Measurements from ENCODE around the gene GPC3.

GPC3 gene

GRCh38 chrX:133980832-133981588 lies 4.4 kb downstream of the GPC3 start:
- no peak for DNase-seq (ENCODE audit: extremely low read depth, low read depth)
- no peak for TF ChIP-seq CTCF (IDR thresholded peaks at IDR 0.05; ENCODE audit: low read depth, low read length, missing control alignments)
- no peak overlapping the region for H3K4me3 ChIP-seq (replicated peaks; ENCODE audit: low read depth, low read length)

GRCh38 chrX:133980406-133980805 lies 5.0 kb downstream of the GPC3 start:
- no peak overlapping the region for H3K4me3 ChIP-seq (replicated peaks; ENCODE audit: low read depth, low read length)
- no peak for TF ChIP-seq CTCF (IDR thresholded peaks at IDR 0.05; ENCODE audit: low read depth, low read length, missing control alignments)
- no peak for DNase-seq (ENCODE audit: extremely low read depth, low read depth)

- no peak for DNase-seq (ENCODE audit: extremely low read depth, low read depth)
- TF ChIP-seq CTCF (IDR thresholded peaks at IDR 0.05; ENCODE audit: low read depth, low read length, missing control alignments) = no peak
- H3K4me3 ChIP-seq (replicated peaks; ENCODE audit: low read depth, low read length) = no peak overlapping the region
These were observed 5.7 kb downstream of the GPC3 start for GRCh38 chrX:133979641-133980230.

- no peak for TF ChIP-seq CTCF (IDR thresholded peaks at IDR 0.05; ENCODE audit: low read depth, low read length, missing control alignments)
- H3K4me3 ChIP-seq (replicated peaks; ENCODE audit: low read depth, low read length) = no peak overlapping the region
- DNase-seq (ENCODE audit: extremely low read depth, low read depth) = no peak
These were observed 11.7 kb downstream of the GPC3 start for GRCh38 chrX:133973704-133974103.

GRCh38 chrX:133972916-133973315 lies 12.5 kb downstream of the GPC3 start:
- DNase-seq (ENCODE audit: extremely low read depth, low read depth) = no peak
- no peak overlapping the region for H3K4me3 ChIP-seq (replicated peaks; ENCODE audit: low read depth, low read length)
- no peak for TF ChIP-seq CTCF (IDR thresholded peaks at IDR 0.05; ENCODE audit: low read depth, low read length, missing control alignments)

- no peak overlapping the region for H3K4me3 ChIP-seq (replicated peaks; ENCODE audit: low read depth, low read length)
- DNase-seq (ENCODE audit: extremely low read depth, low read depth) = no peak
- TF ChIP-seq CTCF (IDR thresholded peaks at IDR 0.05; ENCODE audit: low read depth, low read length, missing control alignments) = no peak
These were observed 13.8 kb downstream of the GPC3 start for GRCh38 chrX:133971586-133971985.

All from HFF-Myc (cell line).